HL-60 (cell line): ENCODE data around the gene CDC20.

Experiments used
- DNase-seq, 2 experiments: peaks; one replicate each; pipeline ENCODE4 v3.0.0-alpha.2; 2010 to 2020; ENCODE audit warnings: low read depth in 1 of 2, low spot score in 1 of 2
- H3K27ac ChIP-seq: fragments of 250-450 bp; sonication (Bioruptor Pico); replicated peaks from 2 replicates; pipeline ENCODE4 v1.5.1; 2020; ENCODE audit warnings: mild to moderate bottlenecking, moderate library complexity
- H3K27me3 ChIP-seq: fragments of 250-450 bp; sonication (Bioruptor Pico); 2 replicates; pipeline ENCODE4 v1.5.1; 2021; ENCODE audit warnings: mild to moderate bottlenecking, moderate library complexity; ENCODE audit not compliant: insufficient read depth, poor library complexity, severe bottlenecking
- H3K4me3 ChIP-seq: replicated peaks from 2 replicates; pipeline ENCODE4 v1.5.1; 2011; ENCODE audit warnings: mild to moderate bottlenecking, control low read depth, low read length; ENCODE audit not compliant: insufficient read depth
- CTCF ChIP-seq: IDR thresholded peaks from one replicate; pipeline ENCODE4 v1.5.1; 2011; ENCODE audit warnings: low read length, control low read depth, inconsistent platforms; ENCODE audit not compliant: insufficient read depth
- GABPA ChIP-seq: IDR thresholded peaks from 2 replicates; pipeline ENCODE4 v1.6.1; 2012; ENCODE audit warnings: low read depth
- POLR2AphosphoS5 ChIP-seq: IDR thresholded peaks from 2 replicates; pipeline ENCODE4 v1.6.1; 2012; ENCODE audit warnings: low read depth
- REST ChIP-seq: IDR thresholded peaks from 2 replicates; pipeline ENCODE4 v1.6.1; 2012; ENCODE audit warnings: low read depth; ENCODE audit not compliant: insufficient replicate concordance
- SPI1 ChIP-seq: IDR thresholded peaks from 2 replicates; pipeline ENCODE4 v1.6.1; 2012; ENCODE audit warnings: low read depth, mild to moderate bottlenecking, borderline replicate concordance

CDC20 gene

GRCh38 chr1:43350976-43351375 lies 7.8 kb upstream of the CDC20 start:
- Histone ChIP-seq H3K27me3 (no peaks in the 10 kb centered on the region), H3K4me3 (no peak overlapping the region), H3K27ac (no peak overlapping the region)
- no peak for DNase-seq
- no peak for TF ChIP-seq REST

GRCh38 chr1:43351421-43352350 lies 7.1 kb upstream of the CDC20 start:
- Histone ChIP-seq H3K27me3 (no peaks in the 10 kb centered on the region), H3K27ac (no peak overlapping the region), H3K4me3 (no peak overlapping the region)
- TF ChIP-seq CTCF = no peak
- no peak for TF ChIP-seq POLR2AphosphoS5
- no peak for TF ChIP-seq SPI1
- TF ChIP-seq GABPA = no peak
- no peak for TF ChIP-seq REST
- DNase-seq = no peak

- H3K27ac ChIP-seq = no peak overlapping the region
- no peak for DNase-seq
- no peak overlapping the region for H3K4me3 ChIP-seq
- TF ChIP-seq GABPA = no peak
- TF ChIP-seq CTCF = no peak
- no peak for TF ChIP-seq REST
- no peak for TF ChIP-seq SPI1
- TF ChIP-seq POLR2AphosphoS5 = no peak
- no peaks in the 10 kb centered on the region for H3K27me3 ChIP-seq
These were observed 6.5 kb upstream of the CDC20 start for GRCh38 chr1:43352351-43352705.
